ENCODE data around the gene C11orf24.

- TF ChIP-seq, protein P1, sequence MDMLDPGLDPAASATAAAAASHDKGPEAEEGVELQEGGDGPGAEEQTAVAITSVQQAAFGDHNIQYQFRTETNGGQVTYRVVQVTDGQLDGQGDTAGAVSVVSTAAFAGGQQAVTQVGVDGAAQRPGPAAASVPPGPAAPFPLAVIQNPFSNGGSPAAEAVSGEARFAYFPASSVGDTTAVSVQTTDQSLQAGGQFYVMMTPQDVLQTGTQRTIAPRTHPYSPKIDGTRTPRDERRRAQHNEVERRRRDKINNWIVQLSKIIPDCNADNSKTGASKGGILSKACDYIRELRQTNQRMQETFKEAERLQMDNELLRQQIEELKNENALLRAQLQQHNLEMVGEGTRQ (CRISPR knock-in tag; IDR thresholded peaks at IDR 0.05) = no peak
- TF ChIP-seq ZNF219 (CRISPR knock-in tag; IDR thresholded peaks at IDR 0.05; ENCODE audit: borderline replicate concordance) = no peak
- TF ChIP-seq, protein P2, sequence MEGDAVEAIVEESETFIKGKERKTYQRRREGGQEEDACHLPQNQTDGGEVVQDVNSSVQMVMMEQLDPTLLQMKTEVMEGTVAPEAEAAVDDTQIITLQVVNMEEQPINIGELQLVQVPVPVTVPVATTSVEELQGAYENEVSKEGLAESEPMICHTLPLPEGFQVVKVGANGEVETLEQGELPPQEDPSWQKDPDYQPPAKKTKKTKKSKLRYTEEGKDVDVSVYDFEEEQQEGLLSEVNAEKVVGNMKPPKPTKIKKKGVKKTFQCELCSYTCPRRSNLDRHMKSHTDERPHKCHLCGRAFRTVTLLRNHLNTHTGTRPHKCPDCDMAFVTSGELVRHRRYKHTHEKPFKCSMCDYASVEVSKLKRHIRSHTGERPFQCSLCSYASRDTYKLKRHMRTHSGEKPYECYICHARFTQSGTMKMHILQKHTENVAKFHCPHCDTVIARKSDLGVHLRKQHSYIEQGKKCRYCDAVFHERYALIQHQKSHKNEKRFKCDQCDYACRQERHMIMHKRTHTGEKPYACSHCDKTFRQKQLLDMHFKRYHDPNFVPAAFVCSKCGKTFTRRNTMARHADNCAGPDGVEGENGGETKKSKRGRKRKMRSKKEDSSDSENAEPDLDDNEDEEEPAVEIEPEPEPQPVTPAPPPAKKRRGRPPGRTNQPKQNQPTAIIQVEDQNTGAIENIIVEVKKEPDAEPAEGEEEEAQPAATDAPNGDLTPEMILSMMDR (IDR thresholded peaks at IDR 0.05) = no peak
- no peak for TF ChIP-seq ZNF138 (CRISPR knock-in tag; conservative IDR thresholded peaks at IDR 0.05)
- TF ChIP-seq IRF2 (CRISPR knock-in tag; IDR thresholded peaks at IDR 0.05; ENCODE audit: borderline replicate concordance, low read depth) = no peak
Measured at GRCh38 chr11:68263444-68264035, 8.2 kb downstream of the C11orf24 start.

Measured in WTC11 (cell line).